ENCODE results near the gene RPS6KA5. TPM values are rescaled to one million over a fixed set of nuclear protein-coding genes. Genes with fewer than 3 reads are reported as not detected.
A peak's percentile ranks its signal among the peaks of the same experiment; 100 is the strongest.
"Not testable (repeated sequence)": the region's sequence is repeated elsewhere in the genome, so short reads cannot be mapped to it uniquely, and the experiment has no call there.

Gene RPS6KA5
- total RNA-seq, 1 donor from 2014 or later = 1.8 TPM

GRCh38 chr14:91031666-91032065 is 28.8 kb downstream of the RPS6KA5 start:
- FAIRE-seq (no peak), DNase-seq (ENCODE audit: low read depth) (no peak)
- Histone ChIP-seq H3K36me3 (ENCODE audit: control insufficient read depth, insufficient read depth, low read length) (no peaks in the 10 kb centered on the region), H3K27me3 (ENCODE audit: control insufficient read depth, insufficient read depth, low read length) (no peaks in the 10 kb centered on the region), H3K4me3 (ENCODE audit: low read depth, low read length) (no peak overlapping the region)
- no peak for TF ChIP-seq CTCF (IDR thresholded peaks at IDR 0.05; ENCODE audit: insufficient read depth, low read length, severe bottlenecking)

GRCh38 chr14:91029456-91030217 is 30.8 kb downstream of the RPS6KA5 start:
- H3K27me3 ChIP-seq (ENCODE audit: control insufficient read depth, insufficient read depth, low read length) = no peaks in the 10 kb centered on the region
- no peak overlapping the region for H3K4me3 ChIP-seq (ENCODE audit: low read depth, low read length)
- no peaks in the 10 kb centered on the region for H3K36me3 ChIP-seq (ENCODE audit: control insufficient read depth, insufficient read depth, low read length)
- FAIRE-seq = no peak
- peak; percentile 9 for DNase-seq (ENCODE audit: low read depth)
- TF ChIP-seq CTCF (IDR thresholded peaks at IDR 0.05; ENCODE audit: insufficient read depth, low read length, severe bottlenecking) = no peak

- Histone ChIP-seq H3K4me3 (ENCODE audit: low read depth, low read length) (no peak overlapping the region), H3K36me3 (ENCODE audit: control insufficient read depth, insufficient read depth, low read length) (no peaks in the 10 kb centered on the region), H3K27me3 (ENCODE audit: control insufficient read depth, insufficient read depth, low read length) (no peaks in the 10 kb centered on the region)
- DNase-seq (ENCODE audit: low read depth) (no peak), FAIRE-seq (no peak)
- TF ChIP-seq CTCF (IDR thresholded peaks at IDR 0.05; ENCODE audit: insufficient read depth, low read length, severe bottlenecking) = no peak
Observed at GRCh38 chr14:91027561-91027960, 32.9 kb downstream of the RPS6KA5 start.

- H3K27me3 ChIP-seq (ENCODE audit: control insufficient read depth, insufficient read depth, low read length); FAIRE-seq; H3K36me3 ChIP-seq (ENCODE audit: control insufficient read depth, insufficient read depth, low read length): not testable (repeated sequence)
- DNase-seq (ENCODE audit: low read depth) = peak; percentile 84
- peak overlapping the region; percentile 19 for H3K4me3 ChIP-seq (ENCODE audit: low read depth, low read length)
Observed at GRCh38 chr14:91022622-91023028, 37.8 kb downstream of the RPS6KA5 start.

GRCh38 chr14:91021991-91022621 is 38.3 kb downstream of the RPS6KA5 start:
- no peak for TF ChIP-seq CTCF (IDR thresholded peaks at IDR 0.05; ENCODE audit: insufficient read depth, low read length, severe bottlenecking)
- Histone ChIP-seq H3K27me3 (ENCODE audit: control insufficient read depth, insufficient read depth, low read length) (no peaks in the 10 kb centered on the region), H3K36me3 (ENCODE audit: control insufficient read depth, insufficient read depth, low read length) (peaks cover 1% of the 10 kb centered on the region), H3K4me3 (ENCODE audit: low read depth, low read length) (peak overlapping the region; percentile 7)
- peak; percentile 21 for DNase-seq (ENCODE audit: low read depth)
- no peak for FAIRE-seq

- peak; percentile 72 for DNase-seq (ENCODE audit: low read depth)
- no peak overlapping the region for H3K4me3 ChIP-seq (ENCODE audit: low read depth, low read length)
Observed at GRCh38 chr14:91021115-91021514, 39.3 kb downstream of the RPS6KA5 start.

More at GRCh38 chr14:91021115-91021514, 39.3 kb downstream of the RPS6KA5 start:
- H3K36me3 ChIP-seq (ENCODE audit: control insufficient read depth, insufficient read depth, low read length) = peaks cover 1% of the 10 kb centered on the region
- FAIRE-seq = no peak
- TF ChIP-seq CTCF (IDR thresholded peaks at IDR 0.05; ENCODE audit: insufficient read depth, low read length, severe bottlenecking) = no peak
- no peaks in the 10 kb centered on the region for H3K27me3 ChIP-seq (ENCODE audit: control insufficient read depth, insufficient read depth, low read length)

All from bronchial epithelial cell (primary cell).